ENCODE measurements around the gene SNAI3.

- no peak for TF ChIP-seq CTCF (IDR thresholded peaks at IDR 0.05)
- no peak for TF ChIP-seq POLR2A (IDR thresholded peaks at IDR 0.05)
Measured at GRCh38 chr16:88638323-88639230, 47.7 kb downstream of the SNAI3 start, which contains the start of gene IL17C.
